VCaP (cell line): Measurements from ENCODE around the gene LYPD4.

Source experiments
- H3K27ac ChIP-seq: fragments of 450-650 bp; 2 replicates; pipeline ENCODE4 v1.5.1; 2017
- TF ChIP-seq, protein P1 (sequence below): fragments of 450-650 bp; conservative IDR thresholded peaks from 2 replicates; pipeline ENCODE4 v1.5.1; 2017; ENCODE audit warnings: mild to moderate bottlenecking, moderate library complexity

LYPD4 gene

DNA sequence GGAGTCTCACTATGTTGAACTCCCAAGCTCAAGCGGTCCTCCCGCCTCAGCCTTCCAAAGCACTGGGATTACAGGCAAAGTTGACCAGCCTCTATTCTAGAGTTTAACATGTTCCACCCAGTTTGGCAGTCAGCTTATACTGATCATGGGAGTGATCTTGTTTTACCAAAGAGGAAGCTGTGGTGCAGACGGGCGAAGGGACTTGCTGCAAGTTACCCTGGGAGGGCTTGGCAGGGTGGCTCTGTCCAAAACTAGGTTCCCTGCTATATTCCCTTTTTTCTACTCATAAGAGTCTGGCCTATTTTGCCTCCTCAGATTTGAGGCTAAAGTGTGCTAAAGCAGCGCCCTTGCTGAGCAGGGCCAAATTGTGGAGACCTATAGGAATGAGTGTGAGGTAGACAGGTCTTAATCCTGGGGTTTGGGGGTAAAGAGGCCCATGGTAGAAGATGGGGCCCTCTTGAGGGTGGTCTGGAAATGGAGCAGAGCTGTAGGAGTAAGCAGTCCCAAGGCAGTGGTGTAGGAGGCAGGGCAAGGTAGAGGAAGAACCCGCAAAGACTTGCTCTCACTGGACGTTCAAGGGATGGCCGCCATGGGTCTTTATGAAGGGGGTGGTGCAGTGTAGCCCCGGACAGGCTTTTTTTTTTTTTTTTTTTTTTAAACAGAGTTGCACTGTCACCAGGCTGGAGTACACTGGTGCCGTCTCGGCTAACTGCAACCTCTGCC, 18.9 kb upstream of the LYPD4 start:
- peak overlapping the region; percentile 99; the same call in 1 of the 2 replicates for H3K27ac ChIP-seq
- TF ChIP-seq, protein P1, sequence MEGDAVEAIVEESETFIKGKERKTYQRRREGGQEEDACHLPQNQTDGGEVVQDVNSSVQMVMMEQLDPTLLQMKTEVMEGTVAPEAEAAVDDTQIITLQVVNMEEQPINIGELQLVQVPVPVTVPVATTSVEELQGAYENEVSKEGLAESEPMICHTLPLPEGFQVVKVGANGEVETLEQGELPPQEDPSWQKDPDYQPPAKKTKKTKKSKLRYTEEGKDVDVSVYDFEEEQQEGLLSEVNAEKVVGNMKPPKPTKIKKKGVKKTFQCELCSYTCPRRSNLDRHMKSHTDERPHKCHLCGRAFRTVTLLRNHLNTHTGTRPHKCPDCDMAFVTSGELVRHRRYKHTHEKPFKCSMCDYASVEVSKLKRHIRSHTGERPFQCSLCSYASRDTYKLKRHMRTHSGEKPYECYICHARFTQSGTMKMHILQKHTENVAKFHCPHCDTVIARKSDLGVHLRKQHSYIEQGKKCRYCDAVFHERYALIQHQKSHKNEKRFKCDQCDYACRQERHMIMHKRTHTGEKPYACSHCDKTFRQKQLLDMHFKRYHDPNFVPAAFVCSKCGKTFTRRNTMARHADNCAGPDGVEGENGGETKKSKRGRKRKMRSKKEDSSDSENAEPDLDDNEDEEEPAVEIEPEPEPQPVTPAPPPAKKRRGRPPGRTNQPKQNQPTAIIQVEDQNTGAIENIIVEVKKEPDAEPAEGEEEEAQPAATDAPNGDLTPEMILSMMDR = no peak

DNA sequence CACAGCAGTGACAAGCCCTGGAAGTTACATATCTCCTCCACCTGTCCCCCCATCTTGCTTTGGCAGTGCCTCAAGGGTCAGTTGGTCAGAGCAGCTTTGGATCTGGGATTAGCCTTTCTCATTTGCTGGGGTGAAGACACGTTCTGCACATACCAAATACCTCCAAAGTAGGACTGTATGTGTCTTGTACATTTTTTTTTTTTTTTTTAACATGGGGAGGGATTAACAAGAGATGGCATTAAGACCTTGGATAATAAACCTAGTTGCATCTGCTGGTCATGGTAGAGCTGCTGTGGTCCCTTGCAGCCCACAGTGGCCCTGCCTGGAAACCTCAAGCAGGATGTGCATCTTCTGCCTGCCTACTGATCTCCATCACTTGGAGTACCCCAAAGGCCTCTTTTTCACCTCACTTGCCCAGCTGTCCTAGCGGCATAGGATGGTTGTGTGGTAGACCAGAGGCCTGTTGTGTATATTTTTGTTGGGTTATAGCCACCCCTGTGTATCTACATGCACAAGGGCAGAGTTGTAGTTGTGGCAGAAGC, 18.0 kb upstream of the LYPD4 start:
- peak overlapping the region; percentile 99; the same call in 1 of the 2 replicates for H3K27ac ChIP-seq

DNA sequence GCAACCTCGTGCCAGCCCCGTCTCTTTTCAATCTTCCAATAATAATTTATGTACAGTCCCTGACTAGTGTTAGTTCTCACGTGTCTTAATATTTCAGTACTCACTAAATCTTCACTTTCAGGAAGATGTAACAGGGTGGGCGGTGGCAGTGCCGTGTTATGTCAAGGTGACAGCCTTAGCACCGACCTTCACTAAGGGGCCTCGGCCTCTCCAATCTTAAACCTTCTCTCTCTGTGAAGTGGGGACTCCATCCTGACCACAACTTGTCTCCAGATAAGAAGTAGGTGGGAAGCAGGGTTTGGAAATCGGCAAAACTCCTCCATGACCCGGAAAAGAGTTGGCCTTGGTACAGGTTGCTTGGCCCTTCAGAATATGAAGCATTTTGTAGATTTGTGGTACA, 17.4 kb upstream of the LYPD4 start:
- H3K27ac ChIP-seq = peak overlapping the region; percentile 99; the same call in 1 of the 2 replicates
- TF ChIP-seq, protein P1 = no peak

More for the DNA sequence above, 18.0 kb upstream of the LYPD4 start:
- TF ChIP-seq, protein P1 = no peak

DNA sequence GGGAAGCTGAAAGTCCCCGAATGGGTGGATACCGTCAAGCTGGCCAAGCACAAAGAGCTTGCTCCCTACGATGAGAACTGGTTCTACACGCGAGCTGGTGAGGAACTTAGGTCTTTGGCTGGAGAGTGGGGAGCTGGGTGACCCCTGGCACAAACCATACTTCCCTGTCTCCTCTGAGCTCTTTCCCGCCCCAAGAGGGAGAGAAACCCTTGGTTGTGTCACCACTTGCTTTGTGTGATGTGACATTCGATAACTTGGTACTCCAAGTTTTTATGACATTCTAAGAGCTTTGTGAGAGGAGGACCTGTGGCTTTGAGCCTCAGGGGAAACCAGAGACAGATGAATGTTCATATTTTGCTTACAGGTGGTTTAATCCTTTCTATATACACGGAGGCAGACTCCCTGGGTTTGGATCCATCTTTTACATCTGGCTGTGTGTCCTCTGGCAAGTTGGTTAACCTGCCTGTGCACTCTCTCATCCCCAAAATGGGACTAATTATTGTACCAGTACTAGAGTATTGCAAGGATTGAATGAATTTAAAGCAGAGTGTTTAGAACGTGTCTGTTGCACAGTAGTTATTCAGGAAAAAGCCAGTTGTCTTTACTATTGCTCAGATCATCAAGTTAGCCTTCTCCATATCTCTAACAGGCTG, 16.8 kb upstream of the LYPD4 start:
- TF ChIP-seq, protein P1 = no peak
- H3K27ac ChIP-seq = peak overlapping the region; percentile 99

DNA sequence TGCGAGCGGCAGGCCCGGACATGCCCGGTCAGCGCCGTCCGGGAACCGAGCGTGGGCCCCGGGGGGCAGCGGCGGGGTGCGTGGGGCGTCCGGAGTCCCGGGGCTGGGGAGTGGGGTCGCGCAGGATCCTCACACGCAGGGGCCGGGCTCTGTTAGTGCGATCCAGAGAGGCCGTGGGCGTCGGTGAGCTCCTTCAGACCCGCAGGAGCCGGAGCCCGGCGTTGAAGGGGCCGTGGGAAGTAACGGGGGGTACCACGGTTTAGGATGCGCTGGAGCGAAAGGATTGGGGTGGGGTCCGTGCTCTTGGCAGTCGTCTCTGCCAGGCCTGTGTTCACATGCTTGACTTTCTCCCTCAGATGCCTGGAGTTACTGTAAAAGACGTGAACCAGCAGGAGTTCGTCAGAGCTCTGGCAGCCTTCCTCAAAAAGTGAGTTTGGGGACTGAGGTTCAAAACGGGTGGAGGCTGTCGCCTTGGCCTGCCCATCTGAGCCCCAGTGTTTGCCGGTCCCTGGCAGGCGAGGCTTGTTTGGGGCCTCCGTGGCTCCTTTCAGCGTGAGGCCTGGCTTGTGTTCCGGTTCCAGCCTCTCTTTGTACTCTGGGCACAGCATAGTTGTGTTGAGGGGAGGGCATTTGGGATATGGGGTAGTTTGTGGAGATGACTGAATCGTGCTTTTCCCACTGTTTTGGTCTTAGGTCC, 16.1 kb upstream of the LYPD4 start:
- TF ChIP-seq, protein P1 = no peak
- H3K27ac ChIP-seq = peak overlapping the region; percentile 99

DNA sequence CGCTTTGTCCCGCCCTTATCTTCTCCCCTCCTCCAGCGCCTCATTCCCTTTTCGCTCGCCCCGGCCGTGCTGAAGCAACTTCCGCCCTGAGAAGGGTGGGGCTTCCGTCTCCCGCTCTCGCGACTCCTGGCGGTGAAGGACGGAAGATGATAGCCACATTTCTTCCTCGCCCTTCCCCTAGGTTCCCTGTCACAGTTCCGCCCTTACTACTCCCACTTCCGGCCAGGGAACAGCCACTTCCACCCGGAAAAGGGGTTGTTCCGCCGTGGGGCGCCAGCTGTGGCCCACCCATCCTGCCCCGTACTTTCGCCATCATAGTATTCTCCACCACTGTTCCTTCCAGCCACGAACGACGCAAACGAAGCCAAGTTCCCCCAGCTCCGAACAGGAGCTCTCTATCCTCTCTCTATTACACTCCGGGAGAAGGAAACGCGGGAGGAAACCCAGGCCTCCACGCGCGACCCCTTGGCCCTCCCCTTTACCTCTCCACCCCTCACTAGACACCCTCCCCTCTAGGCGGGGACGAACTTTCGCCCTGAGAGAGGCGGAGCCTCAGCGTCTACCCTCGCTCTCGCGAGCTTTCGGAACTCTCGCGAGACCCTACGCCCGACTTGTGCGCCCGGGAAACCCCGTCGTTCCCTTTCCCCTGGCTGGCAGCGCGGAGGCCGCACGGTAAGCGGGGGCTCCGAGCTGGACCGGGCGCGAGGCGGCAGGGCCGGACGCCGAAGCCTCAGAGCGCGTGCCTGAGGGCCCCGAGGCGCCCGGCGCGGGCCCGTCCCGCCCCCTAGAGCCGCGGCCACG, 15.3 kb upstream of the LYPD4 start, which contains the start of gene RPS19:
Gene RPS19 (plus strand): TSS at position 638 of the 801 bp plus-strand sequence. CDS start 520 bp downstream, outside the sequence.
- H3K27ac ChIP-seq = peak within 1 kb of the TSS; percentile 99
- TF ChIP-seq, protein P1 = peak; percentile 78
